GM18951 (cell line): ENCODE data around the gene CD2AP.

Experiments used
- POLR2A ChIP-seq: IDR thresholded peaks from 4 replicates; pipeline ENCODE4 v1.6.1; 2011; ENCODE audit warnings: mild to moderate bottlenecking; ENCODE audit not compliant: insufficient read length, insufficient read depth; ENCODE audit errors: extremely low read depth
- in situ Hi-C: fragments of 300-500 bp; cut with MboI; formaldehyde crosslinking; loops from one replicate; pipeline ENCODE4 v1.12.0; 2022; ENCODE audit warnings: low sequenced_read_pairs, mixed read lengths, inconsistent platforms; ENCODE audit not compliant: unreplicated experiment

The CD2AP gene

DNA sequence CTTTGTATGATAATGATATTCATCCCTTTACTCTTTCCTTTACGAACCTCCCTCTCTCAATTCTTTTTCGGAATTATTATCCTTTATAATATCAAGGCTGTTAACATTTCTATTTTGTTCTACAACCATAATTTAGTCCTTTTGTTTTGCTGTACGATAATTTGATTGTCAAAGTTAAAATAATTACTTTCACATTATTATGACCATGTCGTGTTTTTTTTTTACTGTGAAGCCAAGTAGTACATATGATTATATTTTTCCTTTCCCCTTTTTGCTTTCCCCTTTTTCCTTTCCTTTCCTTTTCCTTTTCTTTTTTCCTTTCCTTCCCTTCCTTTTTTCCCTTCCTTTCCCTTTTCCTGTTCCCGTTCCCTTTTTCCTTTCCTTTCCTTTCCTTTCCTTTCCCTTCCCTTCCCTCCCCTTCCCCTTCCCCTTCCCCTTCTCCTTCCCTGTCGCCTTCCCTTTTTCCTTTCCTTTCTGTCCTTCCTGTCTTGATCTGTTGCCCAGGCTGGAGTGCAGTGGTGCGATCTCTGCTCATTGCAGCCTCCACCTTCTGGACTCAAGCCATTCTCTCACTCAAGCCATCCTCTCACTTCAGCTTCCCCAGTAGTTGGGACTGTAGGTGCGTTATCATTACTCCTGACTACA is 19.5 kb downstream of the CD2AP start:
- in situ Hi-C loops: no loop called here
- no peak for TF ChIP-seq POLR2A

DNA sequence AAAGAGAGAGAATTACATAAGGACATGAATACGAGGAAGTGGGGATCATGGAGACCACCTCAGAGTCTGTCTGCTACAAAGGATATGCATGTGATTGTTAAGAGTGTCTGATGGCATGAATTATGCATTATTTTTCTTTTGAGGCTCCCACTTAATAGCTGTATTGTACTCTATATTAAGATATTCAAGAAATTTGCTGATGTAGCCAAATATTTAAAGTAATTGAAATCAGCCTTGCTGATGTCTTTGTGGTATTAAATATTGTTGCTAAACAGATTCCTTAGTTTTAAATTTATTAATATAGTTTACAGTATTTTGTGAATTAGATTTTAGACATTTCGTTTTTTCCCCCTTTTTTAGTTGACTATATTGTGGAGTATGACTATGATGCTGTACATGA is 25.3 kb downstream of the CD2AP start:
- in situ Hi-C loops: no loop called here

DNA sequence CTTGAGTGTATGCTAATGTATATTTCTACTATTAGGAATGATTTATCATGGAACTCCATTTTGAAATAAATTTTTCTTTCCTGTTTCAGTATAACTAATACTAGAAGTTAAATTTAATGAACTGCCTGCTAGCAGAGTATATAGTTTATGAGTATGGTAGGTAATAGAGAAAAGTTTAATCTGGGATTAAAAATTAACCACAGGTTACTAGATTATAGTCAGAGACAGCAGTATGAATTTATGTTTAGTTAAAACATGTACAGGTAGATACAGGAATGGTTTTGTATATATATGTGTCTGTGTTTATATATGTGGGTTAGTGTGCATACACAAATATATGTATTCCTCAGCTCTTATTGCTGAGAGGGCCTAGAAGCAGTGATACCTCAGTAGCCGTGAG is 32.3 kb downstream of the CD2AP start:
- TF ChIP-seq POLR2A: no peak
- in situ Hi-C loops: loop anchor here (5.0 kb wide), 1 partner anchor 57 kb away; no protein-coding TSS in a partner anchor

More for the DNA sequence above, 25.3 kb downstream of the CD2AP start:
- TF ChIP-seq POLR2A: no peak

DNA sequence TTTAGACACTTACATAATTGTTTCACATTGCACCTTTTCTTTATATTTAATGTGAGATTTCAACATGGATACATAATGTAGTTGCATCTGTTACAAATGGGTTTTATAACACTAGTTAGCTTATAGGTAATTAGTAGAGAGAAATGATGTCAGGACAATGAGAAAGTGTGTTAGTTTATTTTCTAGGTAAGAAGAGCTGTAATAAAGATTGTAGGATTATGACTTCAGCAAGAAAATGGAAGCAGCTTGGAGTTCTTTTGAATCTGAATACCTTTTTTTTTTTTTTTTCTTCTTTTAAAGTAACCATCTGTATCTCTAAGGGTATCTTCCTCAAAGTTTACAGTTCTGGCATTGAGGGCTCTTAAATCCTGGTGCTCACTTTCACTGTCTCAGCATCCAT is 35.3 kb downstream of the CD2AP start:
- no peak for TF ChIP-seq POLR2A
- in situ Hi-C loops: no loop called here

DNA sequence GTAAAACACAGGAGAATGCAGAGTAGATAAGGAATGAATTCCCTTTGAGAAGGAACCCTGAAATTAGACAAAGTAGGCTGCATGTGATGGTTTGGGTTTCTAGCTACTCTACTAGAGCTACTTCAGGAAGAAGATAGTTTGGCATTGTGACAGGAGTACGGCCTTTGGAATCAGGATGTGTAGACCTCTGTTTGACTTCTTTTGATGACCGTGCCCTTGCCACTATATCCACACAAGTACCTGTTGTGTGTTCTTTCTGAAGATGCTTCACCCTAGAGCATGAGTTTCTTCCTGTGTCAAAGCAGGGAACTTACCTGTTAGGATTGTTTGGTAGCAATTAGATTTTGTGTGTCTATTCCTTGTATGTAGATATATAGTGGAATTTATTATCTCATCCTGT is 41.7 kb downstream of the CD2AP start:
- TF ChIP-seq POLR2A: no peak
- in situ Hi-C loops: no loop called here

DNA sequence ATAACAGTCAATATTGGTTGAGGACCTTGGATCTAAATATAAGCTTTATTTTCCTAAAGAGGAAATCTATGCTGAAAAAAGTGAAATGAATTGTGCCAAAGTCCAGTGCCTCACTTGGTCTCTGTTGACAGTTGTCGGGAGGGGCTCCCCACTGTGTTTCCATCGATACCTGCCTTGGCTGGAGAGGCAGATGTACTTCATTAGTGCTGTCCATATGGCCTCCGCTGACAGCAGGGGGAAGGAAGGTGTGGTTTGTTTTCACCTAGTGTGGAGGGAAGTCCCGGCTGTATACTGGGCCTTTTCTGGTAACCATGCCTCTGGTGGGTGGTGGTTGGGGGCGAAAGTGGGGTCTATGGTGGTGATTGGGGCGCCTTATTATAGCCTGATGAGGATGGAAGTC is 42.7 kb downstream of the CD2AP start:
- no peak for TF ChIP-seq POLR2A
- in situ Hi-C loops: no loop called here

DNA sequence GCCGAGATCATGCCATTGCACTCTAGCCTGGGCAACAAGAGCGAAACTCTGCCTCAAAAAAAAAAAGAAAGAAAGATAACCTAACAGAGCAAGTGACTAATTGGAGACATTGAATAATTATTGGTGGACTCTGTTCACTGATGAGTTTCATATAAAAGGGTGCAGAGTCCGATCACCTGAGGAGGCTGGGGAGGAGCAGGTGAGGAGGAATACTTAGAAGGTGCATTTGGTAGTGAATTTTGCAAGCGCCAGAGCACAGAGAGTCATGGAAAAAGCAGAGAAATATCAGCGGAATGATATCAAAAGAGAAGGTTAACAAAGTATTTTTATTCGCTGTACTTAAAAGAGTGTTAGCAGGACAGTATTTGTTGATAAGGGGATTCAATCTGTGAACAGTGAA is 44.4 kb downstream of the CD2AP start:
- TF ChIP-seq POLR2A: no peak
- in situ Hi-C loops: no loop called here

DNA sequence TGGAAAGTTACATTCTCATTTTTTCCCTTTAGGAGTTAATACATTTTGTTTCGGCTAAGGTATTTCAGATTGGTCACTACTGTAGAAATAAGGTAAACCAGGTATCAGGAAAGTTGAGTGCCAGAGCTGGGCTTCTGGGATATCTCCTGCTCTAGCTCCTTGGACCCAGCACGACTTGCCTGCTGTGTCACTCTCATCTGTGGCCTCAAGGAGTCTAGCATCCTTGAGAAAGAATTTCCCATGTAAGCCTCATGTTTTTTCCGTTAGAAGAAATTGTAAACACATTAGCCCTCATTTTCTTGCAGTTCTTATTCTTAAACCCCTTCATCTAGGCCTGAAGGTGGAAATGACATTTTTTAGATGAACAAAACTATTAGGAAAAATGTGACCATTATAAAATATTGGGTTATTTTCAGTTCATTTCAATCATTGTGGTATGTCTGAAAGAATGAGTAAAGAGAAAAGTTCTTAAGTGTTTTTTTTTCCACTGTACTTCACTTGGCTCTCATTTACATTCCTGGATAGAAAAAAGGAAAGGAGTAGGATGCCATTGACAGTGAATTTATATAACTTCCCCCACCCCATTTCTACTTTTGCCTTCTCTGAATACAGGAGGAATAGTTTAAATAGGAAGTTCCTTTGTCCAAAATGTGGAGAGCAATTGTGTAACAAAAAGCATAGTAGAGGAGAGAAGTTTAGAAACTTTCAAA is 46.7 kb downstream of the CD2AP start:
- TF ChIP-seq POLR2A: no peak
- in situ Hi-C loops: no loop called here

DNA sequence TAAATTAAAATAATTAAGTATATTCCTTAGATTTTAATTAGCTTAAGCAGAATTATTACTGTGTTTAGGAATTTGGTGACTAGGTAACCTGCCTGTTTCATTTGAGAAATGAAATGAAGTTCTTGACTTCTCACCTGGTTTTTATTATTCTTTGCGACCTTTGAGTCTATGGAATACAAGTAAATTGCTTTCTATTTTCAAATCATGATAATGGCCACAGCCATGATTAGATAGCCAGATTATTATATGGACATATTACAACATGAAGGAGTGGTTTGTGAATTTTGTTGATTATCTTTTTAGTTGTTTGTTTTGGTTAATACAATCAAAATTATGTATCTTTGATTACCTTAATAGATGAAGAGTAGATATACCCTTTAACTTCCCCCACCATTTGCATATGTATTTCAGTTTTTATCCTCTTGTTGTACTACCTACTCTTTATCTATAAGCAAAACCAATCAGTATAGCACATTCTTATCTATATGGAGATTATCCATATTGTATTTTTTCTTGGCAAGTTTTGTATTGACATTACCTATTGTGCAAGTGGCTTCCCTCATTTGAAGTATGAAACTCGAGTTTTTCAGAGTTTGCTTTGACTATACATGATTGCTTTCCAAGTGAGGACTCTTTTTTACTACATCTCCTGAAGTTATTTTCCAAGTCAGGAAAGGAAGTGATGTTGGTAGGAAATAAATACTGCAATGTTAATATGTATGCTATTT is 47.9 kb downstream of the CD2AP start:
- no peak for TF ChIP-seq POLR2A
- in situ Hi-C loops: no loop called here

DNA sequence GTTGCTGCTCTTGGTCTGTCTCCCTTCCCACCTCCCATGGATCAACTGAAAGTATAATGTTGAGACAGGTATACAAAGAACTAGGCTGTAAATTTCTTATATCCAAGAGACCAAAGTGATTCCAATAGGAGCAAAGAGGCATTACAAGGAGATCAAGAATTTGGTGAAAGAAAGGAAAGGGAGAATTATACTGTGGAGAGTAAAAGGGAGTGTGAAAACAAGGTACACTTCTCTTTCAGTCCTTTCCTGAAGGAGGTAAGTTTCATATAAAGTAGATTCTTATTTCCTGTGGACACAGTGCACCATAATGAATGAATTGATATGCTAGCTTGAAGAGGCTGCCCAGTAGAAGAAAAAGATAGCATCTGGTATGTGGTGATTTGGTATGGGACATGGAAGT is 49.7 kb downstream of the CD2AP start:
- in situ Hi-C loops: no loop called here
- no peak for TF ChIP-seq POLR2A

DNA sequence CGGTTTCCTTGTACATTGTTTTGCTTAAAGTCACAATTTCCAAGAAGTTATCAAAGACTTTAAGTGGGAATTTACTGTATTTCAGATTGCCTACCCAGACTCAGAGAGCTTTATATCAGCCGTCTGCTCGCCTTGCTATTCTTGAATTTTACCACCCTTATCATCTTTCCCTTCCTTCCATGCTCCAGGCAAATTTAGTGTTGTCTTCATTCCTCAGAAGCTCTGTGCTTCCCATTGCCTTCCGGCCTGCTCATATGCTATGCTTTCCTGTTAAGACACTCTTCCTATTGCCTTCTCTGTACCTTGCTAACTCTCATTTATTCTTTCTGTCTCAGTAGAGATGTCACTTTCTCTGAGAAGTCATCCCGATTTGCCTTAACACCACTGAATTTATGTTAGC is 52.1 kb downstream of the CD2AP start:
- no peak for TF ChIP-seq POLR2A
- in situ Hi-C loops: no loop called here

DNA sequence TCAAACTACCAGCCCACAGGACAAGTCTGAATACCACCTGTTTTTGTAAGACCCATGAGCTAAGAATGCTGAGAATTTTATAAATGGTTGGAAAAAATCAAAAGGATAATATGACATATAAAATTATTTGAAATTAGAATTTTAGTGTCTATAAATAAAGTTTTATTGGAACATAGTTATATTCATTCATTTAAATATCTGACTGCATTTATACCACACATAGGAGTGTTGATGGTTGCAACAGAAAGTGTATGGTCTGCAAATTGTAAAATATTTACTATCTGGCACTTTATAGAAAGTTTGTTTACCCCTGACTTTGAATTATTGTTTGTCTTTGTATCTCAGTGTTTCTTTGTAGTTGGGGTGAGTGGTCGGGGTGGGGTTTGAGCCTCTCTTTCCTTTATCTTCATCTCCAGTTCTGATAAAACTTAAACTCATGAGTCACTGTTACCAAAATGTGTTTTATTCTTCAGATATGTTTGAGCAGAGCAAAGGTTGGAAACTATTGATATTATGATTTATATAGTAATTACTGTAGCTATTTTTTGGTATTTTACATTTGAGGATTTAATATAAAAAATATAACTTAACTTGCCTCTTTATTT is 55.5 kb downstream of the CD2AP start:
- in situ Hi-C loops: no loop called here
- TF ChIP-seq POLR2A: no peak

DNA sequence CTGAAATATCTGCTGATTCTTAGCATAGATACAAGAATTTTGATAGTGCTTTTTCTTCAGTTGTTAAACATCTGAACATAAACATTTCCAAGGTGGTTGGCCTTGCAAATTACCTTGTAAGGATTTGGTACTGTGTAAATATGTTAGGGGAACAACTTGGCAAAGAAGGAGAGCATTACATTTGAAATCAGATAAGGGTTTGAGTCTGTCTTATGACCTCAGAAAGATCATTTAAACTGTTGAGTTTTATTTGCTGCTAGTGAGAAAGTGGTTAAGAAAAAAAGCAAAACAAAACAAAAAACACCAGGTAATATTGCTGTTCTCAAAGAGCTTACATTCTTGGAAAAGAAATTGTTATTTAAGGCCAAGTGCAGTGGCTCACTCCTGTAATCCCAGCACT is 56.5 kb downstream of the CD2AP start:
- in situ Hi-C loops: no loop called here
- no peak for TF ChIP-seq POLR2A

DNA sequence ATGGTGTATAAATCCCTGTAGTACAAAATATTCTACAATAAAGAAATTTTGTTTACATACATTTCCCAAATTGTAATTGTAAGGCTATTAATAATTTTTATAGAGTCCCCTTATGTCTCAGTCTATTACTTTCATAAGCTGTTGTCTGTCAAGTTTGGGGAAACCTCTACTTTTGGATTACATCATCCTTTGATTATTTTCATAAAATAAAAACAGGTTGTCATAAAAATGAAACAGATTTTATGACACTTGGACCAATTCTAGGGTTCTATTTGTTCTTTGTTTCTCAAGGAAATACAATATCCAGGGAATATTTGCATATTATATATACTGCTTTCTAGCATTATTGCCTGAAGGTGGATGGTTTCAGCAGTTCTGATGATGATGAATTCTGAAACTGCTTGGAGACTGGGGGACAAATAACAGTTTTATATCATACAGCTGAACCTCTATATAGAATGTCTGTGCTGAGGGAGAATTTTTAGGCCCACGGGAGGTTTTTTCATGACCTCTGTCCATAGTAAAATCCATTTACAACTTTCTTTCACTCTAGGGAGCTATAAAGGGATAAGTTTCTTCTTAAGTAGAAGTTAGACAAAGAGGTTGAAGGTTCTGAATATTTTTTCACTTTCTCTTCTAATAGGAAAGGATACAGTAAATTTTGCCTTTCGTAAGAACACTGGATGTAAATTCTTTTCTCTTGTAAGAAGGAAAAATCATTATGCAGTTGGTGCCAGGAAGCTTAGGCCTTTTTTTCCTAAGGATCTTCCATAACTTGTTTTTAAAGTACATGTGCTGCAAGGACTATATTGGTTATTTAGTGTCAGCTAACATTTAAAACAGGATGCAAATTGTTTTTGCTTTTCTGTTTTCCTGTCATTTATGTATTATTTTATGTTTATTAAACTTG is 58.0 kb downstream of the CD2AP start:
- TF ChIP-seq POLR2A: no peak
- in situ Hi-C loops: no loop called here
